Neuronal stem cell (in vitro differentiated cells): ENCODE measurements around the gene SPATS2.
"Not testable (repeated sequence)": the region's sequence is repeated elsewhere in the genome, so short reads cannot be mapped to it uniquely, and the experiment has no call there.

Experiments used
- DNase-seq: peaks from one replicate; pipeline ENCODE4 v3.0.0-alpha.2; 2013; ENCODE audit warnings: low spot score
- H2AFZ ChIP-seq: one replicate; pipeline ENCODE4 v1.6.1; 2013; ENCODE audit warnings: mild to moderate bottlenecking, low read length, inconsistent platforms
- H2AK5ac ChIP-seq: 2 replicates; pipeline ENCODE4 v1.6.1; 2013; ENCODE audit warnings: low read depth, mild to moderate bottlenecking, inconsistent platforms, low read length, moderate library complexity, mixed read lengths
- H2BK120ac ChIP-seq: 2 replicates; pipeline ENCODE4 v1.6.1; 2013; ENCODE audit warnings: low read depth, mild to moderate bottlenecking, inconsistent platforms, low read length, moderate library complexity, mixed read lengths
- H2BK12ac ChIP-seq: one replicate; pipeline ENCODE4 v1.6.1; 2013; ENCODE audit warnings: low read length, inconsistent platforms
- H2BK15ac ChIP-seq: 2 replicates; pipeline ENCODE4 v1.6.1; 2013; ENCODE audit warnings: mild to moderate bottlenecking, low read length, inconsistent platforms, mixed read lengths
- H2BK5ac ChIP-seq: one replicate; pipeline ENCODE4 v1.6.1; 2013; ENCODE audit warnings: inconsistent platforms, mild to moderate bottlenecking, low read length, moderate library complexity
- H3K14ac ChIP-seq: one replicate; pipeline ENCODE4 v1.6.1; 2013; ENCODE audit warnings: low read length, inconsistent platforms
- H3K18ac ChIP-seq: 2 replicates; pipeline ENCODE4 v1.6.1; 2013; ENCODE audit warnings: low read length, inconsistent platforms
- H3K23ac ChIP-seq: 2 replicates; pipeline ENCODE4 v1.6.1; 2013; ENCODE audit warnings: low read depth, mild to moderate bottlenecking, mixed read lengths, low read length, inconsistent platforms; ENCODE audit not compliant: poor library complexity
- H3K27ac ChIP-seq: replicated peaks from 3 replicates; pipeline ENCODE4 v1.5.1; 2013; ENCODE audit warnings: low read length, inconsistent platforms
- H3K27me3 ChIP-seq, 3 experiments: 2 replicates each; pipeline ENCODE4 v1.6.1; 2013; ENCODE audit warnings: low read length in 3 of 3, mild to moderate bottlenecking in 2 of 3, inconsistent platforms in 1 of 3, low read depth in 1 of 3, mixed read lengths in 1 of 3, moderate library complexity in 1 of 3; ENCODE audit not compliant: control insufficient read depth in 3 of 3, insufficient read depth in 3 of 3
- H3K36me3 ChIP-seq, 2 donors: replicated peaks in 1 of 2; 2 replicates each; pipeline ENCODE4 v1.6.1; 2013; ENCODE audit warnings: low read length in 2 of 2; ENCODE audit not compliant: control insufficient read depth in 2 of 2, insufficient read depth in 2 of 2
- H3K4ac ChIP-seq: 2 replicates; pipeline ENCODE4 v1.6.1; 2013; ENCODE audit warnings: inconsistent platforms, mild to moderate bottlenecking, low read length, moderate library complexity
- H3K4me1 ChIP-seq, 2 donors: 1 replicate in 1 of 2; 2 replicates in 1 of 2; pipeline ENCODE4 v1.6.1; 2013; ENCODE audit warnings: low read length in 2 of 2, low read depth in 1 of 2; ENCODE audit not compliant: control insufficient read depth in 2 of 2, insufficient read depth in 1 of 2
- H3K4me2 ChIP-seq: one replicate; pipeline ENCODE4 v1.6.1; 2013; ENCODE audit warnings: mild to moderate bottlenecking, low read length, inconsistent platforms; ENCODE audit not compliant: insufficient read depth, poor library complexity, severe bottlenecking
- H3K4me3 ChIP-seq, 2 donors: 2 replicates each; pipeline ENCODE4 v1.5.1; 2013; ENCODE audit warnings: low read length in 2 of 2, mild to moderate bottlenecking in 2 of 2, inconsistent platforms in 1 of 2, moderate library complexity in 1 of 2
- H3K79me1 ChIP-seq: one replicate; pipeline ENCODE4 v1.6.1; 2013; ENCODE audit warnings: low read depth, mild to moderate bottlenecking, inconsistent platforms, low read length, moderate library complexity
- H3K9ac ChIP-seq: one replicate; pipeline ENCODE4 v1.6.1; 2013; ENCODE audit warnings: mild to moderate bottlenecking, low read depth, low read length, inconsistent platforms; ENCODE audit not compliant: poor library complexity
- H3K9me3 ChIP-seq, 2 donors: replicated peaks in 1 of 2; 2 replicates each; pipeline versions ENCODE3 to v1.6.1; 2013; ENCODE audit warnings: low read length in 2 of 2, mild to moderate bottlenecking in 2 of 2, inconsistent platforms in 1 of 2, low read depth in 1 of 2, mixed read lengths in 1 of 2, moderate library complexity in 1 of 2; ENCODE audit not compliant: control insufficient read depth in 2 of 2, insufficient read depth in 1 of 2
- H4K8ac ChIP-seq: one replicate; pipeline ENCODE4 v1.6.1; 2013; ENCODE audit warnings: low read depth, mild to moderate bottlenecking, inconsistent platforms, low read length, moderate library complexity
- H4K91ac ChIP-seq: one replicate; pipeline ENCODE4 v1.6.1; 2013; ENCODE audit warnings: low read length, low read depth, mild to moderate bottlenecking, inconsistent platforms; ENCODE audit not compliant: poor library complexity
- WGBS, 2 donors: extraction: QIAGEN DNeasy Blood & Tissue Kit; methylation state at CpG; one replicate each; pipeline ENCODE4 v1.1.7; 2013; ENCODE audit warnings: missing lambda C conversion rate in 2 of 2, mixed read lengths in 1 of 2; ENCODE audit not compliant: insufficient read length in 2 of 2, insufficient replicate concordance in 1 of 2; ENCODE audit errors: extremely low coverage in 2 of 2; 5-methylcytosine and 5-hydroxymethylcytosine counted together

The SPATS2 gene

GRCh38 chr12:49331380-49332222 is 35.7 kb upstream of the SPATS2 start:
- Histone ChIP-seq H2BK5ac (no peak overlapping the region), H3K9ac (no peak overlapping the region), H3K4me1 (no peaks in the 10 kb centered on the region), H3K4me3 (no peak overlapping the region), H3K9me3 (peaks cover 0 to 5% of the 10 kb centered on the region in 2 donors), H2AFZ (no peak overlapping the region), H3K4me2 (no peak overlapping the region), H3K18ac (peak overlapping the region; percentile 3), H3K4ac (no peak overlapping the region), H4K8ac (no peak overlapping the region), H3K23ac (no peak overlapping the region), H3K14ac (no peak overlapping the region), H4K91ac (no peak overlapping the region), H3K27me3 (peaks cover 17 to 38% (median 21%) of the 10 kb centered on the region in 3 experiments), H3K79me1 (peaks cover 1% of the 10 kb centered on the region), H2BK12ac (no peak overlapping the region), H3K36me3 (peaks cover 31 to 43% of the 10 kb centered on the region in 2 donors), H2AK5ac (no peak overlapping the region), H3K27ac (no peak overlapping the region), H2BK120ac (no peak overlapping the region), H2BK15ac (no peak overlapping the region)
- no peak for DNase-seq
- no CpG with 5 or more reads among the region's 11 CpGs for WGBS, 2 donors

- peaks cover 20 to 45% (median 28%) of the 10 kb centered on the region in 3 experiments for H3K27me3 ChIP-seq
Measured at GRCh38 chr12:49332441-49332861, 34.8 kb upstream of the SPATS2 start.

GRCh38 chr12:49332891-49333371 is 34.3 kb upstream of the SPATS2 start:
- no peak overlapping the region for H4K91ac ChIP-seq
- H2AFZ ChIP-seq, result no peak overlapping the region
- H3K27me3 ChIP-seq, result peaks cover 20 to 50% (median 32%) of the 10 kb centered on the region in 3 experiments
- DNase-seq, result no peak
- H3K9me3 ChIP-seq, result peaks cover 0 to 5% of the 10 kb centered on the region in 2 donors
- H3K23ac ChIP-seq, result no peak overlapping the region
- peak overlapping the region; percentile 6 for H3K18ac ChIP-seq
- no CpG with 5 or more reads among the region's 40 CpGs for WGBS, 2 donors
- H3K4me3 ChIP-seq, result peak overlapping the region in 1 of 2 donors; percentile 68
- no peak overlapping the region for H4K8ac ChIP-seq
- no peak overlapping the region for H2BK120ac ChIP-seq
- no peak overlapping the region for H2BK12ac ChIP-seq
- peaks cover 21 to 30% of the 10 kb centered on the region in 2 donors for H3K36me3 ChIP-seq
- H3K9ac ChIP-seq, result peak overlapping the region; percentile 63
- no peak overlapping the region for H2AK5ac ChIP-seq
- no peak overlapping the region for H3K4ac ChIP-seq
- H3K27ac ChIP-seq, result no peak overlapping the region
- H3K4me1 ChIP-seq, result peaks cover 4 to 8% of the 10 kb centered on the region in 2 donors
- no peak overlapping the region for H2BK5ac ChIP-seq
- H3K79me1 ChIP-seq, result peaks cover 1% of the 10 kb centered on the region
- H3K4me2 ChIP-seq, result no peak overlapping the region
- H3K14ac ChIP-seq, result no peak overlapping the region
- H2BK15ac ChIP-seq, result no peak overlapping the region

More at GRCh38 chr12:49332441-49332861, 34.8 kb upstream of the SPATS2 start:
- H2BK15ac ChIP-seq, result no peak overlapping the region
- no peak overlapping the region for H2BK120ac ChIP-seq
- H3K14ac ChIP-seq, result no peak overlapping the region
- H2AFZ ChIP-seq, result no peak overlapping the region
- H3K18ac ChIP-seq, result no peak overlapping the region
- H4K8ac ChIP-seq, result no peak overlapping the region
- peaks cover 0 to 5% of the 10 kb centered on the region in 2 donors for H3K9me3 ChIP-seq
- no peak overlapping the region for H3K4me3 ChIP-seq
- H3K4me2 ChIP-seq, result no peak overlapping the region
- peaks cover 23 to 35% of the 10 kb centered on the region in 2 donors for H3K36me3 ChIP-seq
- H4K91ac ChIP-seq, result no peak overlapping the region
- H3K4ac ChIP-seq, result no peak overlapping the region
- no peak overlapping the region for H2AK5ac ChIP-seq
- no CpG with 5 or more reads among the region's 17 CpGs for whole genome bisulfite sequencing, 2 donors
- H3K9ac ChIP-seq, result no peak overlapping the region
- peaks cover 1 to 3% of the 10 kb centered on the region in 2 donors for H3K4me1 ChIP-seq
- H2BK5ac ChIP-seq, result no peak overlapping the region
- H3K23ac ChIP-seq, result no peak overlapping the region
- no peak for DNase-seq
- H3K79me1 ChIP-seq, result peaks cover 1% of the 10 kb centered on the region
- no peak overlapping the region for H2BK12ac ChIP-seq
- H3K27ac ChIP-seq, result no peak overlapping the region

GRCh38 chr12:49333778-49334177 is 33.5 kb upstream of the SPATS2 start:
- WGBS, 2 donors, result no CpG with 5 or more reads among the region's 21 CpGs
- not testable (repeated sequence) for H3K4me3 ChIP-seq, H3K18ac ChIP-seq, H2AFZ ChIP-seq, H2BK15ac ChIP-seq, H4K91ac ChIP-seq, H3K14ac ChIP-seq, H3K4ac ChIP-seq, H3K9ac ChIP-seq, H2AK5ac ChIP-seq, H2BK120ac ChIP-seq, H4K8ac ChIP-seq, H3K23ac ChIP-seq, H3K9me3 ChIP-seq, H2BK5ac ChIP-seq, H2BK12ac ChIP-seq, H3K27ac ChIP-seq, DNase-seq, H3K79me1 ChIP-seq, H3K4me2 ChIP-seq
- Histone ChIP-seq H3K27me3 (peaks cover 20 to 59% (median 41%) of the 10 kb centered on the region in 3 experiments), H3K4me1 (peaks cover 5 to 15% of the 10 kb centered on the region in 2 donors), H3K36me3 (peaks cover 20 to 27% of the 10 kb centered on the region in 2 donors)
